Measurements from ENCODE around the gene PCDHGB3. TPM values are rescaled to one million over a fixed set of nuclear protein-coding genes. Genes with fewer than 3 reads are reported as not detected.
A peak's percentile ranks its signal among the peaks of the same experiment; 100 is the strongest.
"Not testable (repeated sequence)": the region's sequence is repeated elsewhere in the genome, so short reads cannot be mapped to it uniquely, and the experiment has no call there.

The PCDHGB3 gene
- polyA plus RNA-seq, 4 donors, result 1.7 to 2.3 (median 2.0) TPM

DNA sequence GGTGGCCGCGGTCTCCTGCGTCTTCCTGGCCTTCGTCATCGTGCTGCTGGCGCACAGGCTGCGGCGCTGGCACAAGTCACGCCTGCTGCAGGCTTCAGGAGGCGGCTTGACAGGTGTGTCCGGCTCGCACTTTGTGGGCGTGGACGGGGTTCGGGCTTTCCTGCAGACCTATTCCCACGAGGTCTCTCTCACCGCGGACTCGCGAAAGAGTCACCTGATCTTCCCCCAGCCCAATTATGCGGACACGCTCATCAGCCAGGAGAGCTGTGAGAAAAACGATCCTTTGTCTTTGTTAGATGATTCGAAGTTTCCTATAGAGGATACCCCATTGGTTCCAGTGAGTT, 45.2 kb downstream of the PCDHGB3 start:
- DNase-seq (ENCODE audit: low read depth in 4 of 4, low spot score in 3 of 4), result not testable (repeated sequence)

GRCh38 chr5:141417494-141418172, 47.6 kb downstream of the PCDHGB3 start, which contains the start of gene PCDHGB7:
TSS of gene PCDHGB7 (plus strand) at chr5:141417677. CDS start at chr5:141417860, 183 bp downstream.
- peak in 1 of 4 donors; percentile 36 for DNase-seq (ENCODE audit: low read depth in 4 of 4, low spot score in 3 of 4)

- DNase-seq (ENCODE audit: low read depth in 4 of 4, low spot score in 3 of 4), result no peak
Observed at GRCh38 chr5:141419074-141419880, 49.2 kb downstream of the PCDHGB3 start.

- no peak for DNase-seq (ENCODE audit: low read depth in 4 of 4, low spot score in 3 of 4)
Observed at GRCh38 chr5:141420855-141421488, 50.9 kb downstream of the PCDHGB3 start, which contains the start of gene PCDHGA11. TSS of gene PCDHGA11 (plus strand) at chr5:141421051. CDS start at chr5:141421228, 177 bp downstream.

GRCh38 chr5:141421489-141421855, 51.4 kb downstream of the PCDHGB3 start:
- no peak for DNase-seq (ENCODE audit: low read depth in 4 of 4, low spot score in 3 of 4)

Other genes starting within 250 kb of the PCDHGB3 start
- 1 to 10 TPM; 1.5 to 2.8 (median 2.1) TPM for gene PCDHB4, start 248.4 kb upstream of the PCDHGB3 start, polyA plus RNA-seq (ENCODE audit: insufficient read length in 4 of 4)
- 1 to 10 TPM; 7.0 to 9.9 (median 8.2) TPM for gene PCDHB5, start 235.0 kb upstream of the PCDHGB3 start, polyA plus RNA-seq (ENCODE audit: insufficient read length in 4 of 4)
- gene PCDHB6, start 220.2 kb upstream of the PCDHGB3 start, polyA plus RNA-seq (ENCODE audit: insufficient read length in 4 of 4), result 1 to 10 TPM; 3.0 to 4.0 (median 3.4) TPM
- 1 to 10 TPM; 4.9 to 6.2 (median 5.9) TPM for gene PCDHB7, start 197.6 kb upstream of the PCDHGB3 start, polyA plus RNA-seq (ENCODE audit: insufficient read length in 4 of 4)
- gene PCDHB8, start 192.5 kb upstream of the PCDHGB3 start, polyA plus RNA-seq (ENCODE audit: insufficient read length in 4 of 4), result 1 to 10 TPM; 1.3 to 3.9 (median 2.6) TPM
- 1 to 10 TPM; 3.5 to 7.7 (median 5.2) TPM for gene PCDHB16, start 187.9 kb upstream of the PCDHGB3 start, polyA plus RNA-seq (ENCODE audit: insufficient read length in 4 of 4)
- 1 to 10 TPM; 3.2 to 6.3 (median 3.8) TPM for gene PCDHB9, start 183.1 kb upstream of the PCDHGB3 start, polyA plus RNA-seq (ENCODE audit: insufficient read length in 4 of 4)
- 1 to 10 TPM; 6.5 to 9.4 (median 7.7) TPM for gene PCDHB10, start 177.9 kb upstream of the PCDHGB3 start, polyA plus RNA-seq (ENCODE audit: insufficient read length in 4 of 4)
- 1 to 10 TPM; 4.8 to 6.3 (median 5.1) TPM for gene PCDHB11, start 170.6 kb upstream of the PCDHGB3 start, polyA plus RNA-seq (ENCODE audit: insufficient read length in 4 of 4)
- 1 to 10 TPM; 4.6 to 6.5 (median 5.5) TPM for gene PCDHB12, start 161.5 kb upstream of the PCDHGB3 start, polyA plus RNA-seq (ENCODE audit: insufficient read length in 4 of 4)
- gene PCDHB13, start 156.3 kb upstream of the PCDHGB3 start, polyA plus RNA-seq (ENCODE audit: insufficient read length in 4 of 4), result 1 to 10 TPM; 5.6 to 6.8 (median 6.3) TPM
- gene PCDHB14, start 146.9 kb upstream of the PCDHGB3 start, polyA plus RNA-seq (ENCODE audit: insufficient read length in 4 of 4), result 10 to 100 TPM in 1 of 4 donors, 1 to 10 TPM in 3; 8.1 to 11.2 (median 8.8) TPM
- gene PCDHB15, start 124.8 kb upstream of the PCDHGB3 start, polyA plus RNA-seq (ENCODE audit: insufficient read length in 4 of 4), result 10 to 100 TPM; 14.7 to 17.0 (median 16.0) TPM
- under 1 TPM in 1 of 4 donors, not detected in 3; 0.04 TPM for gene SLC25A2, start 66.2 kb upstream of the PCDHGB3 start, polyA plus RNA-seq (ENCODE audit: insufficient read length in 4 of 4)
- gene TAF7, start 49.5 kb upstream of the PCDHGB3 start, polyA plus RNA-seq (ENCODE audit: insufficient read length in 4 of 4), result 100 to 1,000 TPM; 146 to 183 (median 171) TPM
- gene PCDHGA1, start 39.7 kb upstream of the PCDHGB3 start, polyA plus RNA-seq (ENCODE audit: insufficient read length in 4 of 4), result 1 to 10 TPM in 2 of 4 donors, under 1 TPM in 2; 0.74 to 1.3 (median 0.96) TPM
- gene PCDHGA2, start 31.5 kb upstream of the PCDHGB3 start, polyA plus RNA-seq (ENCODE audit: insufficient read length in 4 of 4), result 1 to 10 TPM; 5.8 to 7.7 (median 6.1) TPM
- 1 to 10 TPM; 2.2 to 4.2 (median 3.1) TPM for gene PCDHGA3, start 26.4 kb upstream of the PCDHGB3 start, polyA plus RNA-seq (ENCODE audit: insufficient read length in 4 of 4)
- 1 to 10 TPM; 1.3 to 2.4 (median 2.0) TPM for gene PCDHGB1, start 20.1 kb upstream of the PCDHGB3 start, polyA plus RNA-seq (ENCODE audit: insufficient read length in 4 of 4)
- 1 to 10 TPM; 2.3 to 3.1 (median 2.5) TPM for gene PCDHGA4, start 15.2 kb upstream of the PCDHGB3 start, polyA plus RNA-seq (ENCODE audit: insufficient read length in 4 of 4)
- gene PCDHGB2, start 10.2 kb upstream of the PCDHGB3 start, polyA plus RNA-seq (ENCODE audit: insufficient read length in 4 of 4), result 1 to 10 TPM; 3.4 to 4.7 (median 3.9) TPM
- 1 to 10 TPM; 2.2 to 3.0 (median 2.5) TPM for gene PCDHGA5, start 6.1 kb upstream of the PCDHGB3 start, polyA plus RNA-seq (ENCODE audit: insufficient read length in 4 of 4)
- 1 to 10 TPM; 5.4 to 9.1 (median 6.5) TPM for gene PCDHGA6, start 3.6 kb downstream of the PCDHGB3 start, polyA plus RNA-seq (ENCODE audit: insufficient read length in 4 of 4)
- 1 to 10 TPM; 2.1 to 2.8 (median 2.2) TPM for gene PCDHGA7, start 12.5 kb downstream of the PCDHGB3 start, polyA plus RNA-seq (ENCODE audit: insufficient read length in 4 of 4)
- gene PCDHGB4, start 17.5 kb downstream of the PCDHGB3 start, polyA plus RNA-seq (ENCODE audit: insufficient read length in 4 of 4), result 1 to 10 TPM; 4.3 to 6.6 (median 6.0) TPM
- gene PCDHGA8, start 22.4 kb downstream of the PCDHGB3 start, polyA plus RNA-seq (ENCODE audit: insufficient read length in 4 of 4), result under 1 TPM; 0.30 to 0.52 (median 0.32) TPM
- 10 to 100 TPM in 1 of 4 donors, 1 to 10 TPM in 3; 9.4 to 11.0 (median 9.7) TPM for gene PCDHGB5, start 27.7 kb downstream of the PCDHGB3 start, polyA plus RNA-seq (ENCODE audit: insufficient read length in 4 of 4)
- 1 to 10 TPM; 5.5 to 6.5 (median 6.0) TPM for gene PCDHGA9, start 32.5 kb downstream of the PCDHGB3 start, polyA plus RNA-seq (ENCODE audit: insufficient read length in 4 of 4)
- 1 to 10 TPM; 7.0 to 8.3 (median 8.2) TPM for gene PCDHGB6, start 37.8 kb downstream of the PCDHGB3 start, polyA plus RNA-seq (ENCODE audit: insufficient read length in 4 of 4)
- gene PCDHGA10, start 42.7 kb downstream of the PCDHGB3 start, polyA plus RNA-seq (ENCODE audit: insufficient read length in 4 of 4), result 1 to 10 TPM; 3.7 to 3.9 (median 3.9) TPM
- 10 to 100 TPM; 15.4 to 16.6 (median 15.9) TPM for gene PCDHGB7, start 47.4 kb downstream of the PCDHGB3 start, polyA plus RNA-seq (ENCODE audit: insufficient read length in 4 of 4)
- gene PCDHGA11, start 50.8 kb downstream of the PCDHGB3 start, polyA plus RNA-seq (ENCODE audit: insufficient read length in 4 of 4), result 1 to 10 TPM; 4.4 to 5.5 (median 4.9) TPM
- 1 to 10 TPM in 3 of 4 donors, under 1 TPM in 1; 0.97 to 2.1 (median 1.7) TPM for gene PCDHGA12, start 60.3 kb downstream of the PCDHGB3 start, polyA plus RNA-seq (ENCODE audit: insufficient read length in 4 of 4)
- 100 to 1,000 TPM; 105 to 128 (median 117) TPM for gene PCDHGC3, start 105.7 kb downstream of the PCDHGB3 start, polyA plus RNA-seq (ENCODE audit: insufficient read length in 4 of 4)
- gene PCDHGC4, start 114.8 kb downstream of the PCDHGB3 start, polyA plus RNA-seq (ENCODE audit: insufficient read length in 4 of 4), result 1 to 10 TPM; 2.8 to 3.4 (median 3.2) TPM
- gene PCDHGC5, start 118.8 kb downstream of the PCDHGB3 start, polyA plus RNA-seq (ENCODE audit: insufficient read length in 4 of 4), result under 1 TPM; 0.11 to 0.61 (median 0.34) TPM
- 10 to 100 TPM; 62.7 to 71.7 (median 70.4) TPM for gene DIAPH1, start 248.8 kb downstream of the PCDHGB3 start, polyA plus RNA-seq (ENCODE audit: insufficient read length in 4 of 4)